ENCODE data around the gene ORC1.
A peak's percentile ranks its signal among the peaks of the same experiment; 100 is the strongest.
"Not testable (repeated sequence)": the region's sequence is repeated elsewhere in the genome, so short reads cannot be mapped to it uniquely, and the experiment has no call there.

Gene ORC1

DNA sequence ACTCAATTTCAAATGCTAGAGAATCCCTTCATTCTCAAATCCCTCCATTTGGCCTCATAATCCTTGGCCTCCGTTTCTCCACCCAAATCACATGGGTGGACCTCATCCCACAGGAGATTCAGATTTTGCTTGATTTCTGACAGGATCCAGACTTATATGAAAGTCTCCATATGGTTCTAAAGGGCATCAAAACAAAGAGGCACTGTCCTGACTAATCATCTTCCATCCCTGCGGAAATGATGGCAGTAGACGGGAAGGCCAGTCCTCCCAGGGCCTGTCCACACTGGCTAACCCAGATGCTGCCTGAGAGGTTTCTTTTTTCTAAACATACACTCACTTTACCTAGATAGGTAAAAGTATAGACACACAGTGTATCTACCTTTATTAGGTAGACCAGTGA lies 18.8 kb downstream of the ORC1 start:
- DNase-seq: no peak

DNA sequence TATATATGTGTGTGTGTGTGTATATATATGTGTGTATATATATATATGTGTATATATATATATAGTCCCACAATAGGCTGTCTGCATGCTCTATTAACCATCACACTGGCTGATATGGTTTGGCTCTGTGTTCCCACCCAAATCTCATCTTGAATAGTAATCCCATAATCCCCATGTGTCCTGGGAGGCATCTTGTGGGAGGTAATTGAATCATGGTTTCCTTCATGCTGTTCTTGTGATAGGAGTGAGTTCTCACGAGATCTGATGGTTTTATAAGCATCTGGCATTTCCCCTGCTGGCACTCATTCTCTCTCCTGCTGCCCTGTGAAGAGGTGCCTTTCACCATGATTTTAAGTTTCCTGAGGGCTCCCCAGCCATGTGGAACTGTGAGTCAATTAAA lies 34.4 kb downstream of the ORC1 start:
- DNase-seq: not testable (repeated sequence)

DNA sequence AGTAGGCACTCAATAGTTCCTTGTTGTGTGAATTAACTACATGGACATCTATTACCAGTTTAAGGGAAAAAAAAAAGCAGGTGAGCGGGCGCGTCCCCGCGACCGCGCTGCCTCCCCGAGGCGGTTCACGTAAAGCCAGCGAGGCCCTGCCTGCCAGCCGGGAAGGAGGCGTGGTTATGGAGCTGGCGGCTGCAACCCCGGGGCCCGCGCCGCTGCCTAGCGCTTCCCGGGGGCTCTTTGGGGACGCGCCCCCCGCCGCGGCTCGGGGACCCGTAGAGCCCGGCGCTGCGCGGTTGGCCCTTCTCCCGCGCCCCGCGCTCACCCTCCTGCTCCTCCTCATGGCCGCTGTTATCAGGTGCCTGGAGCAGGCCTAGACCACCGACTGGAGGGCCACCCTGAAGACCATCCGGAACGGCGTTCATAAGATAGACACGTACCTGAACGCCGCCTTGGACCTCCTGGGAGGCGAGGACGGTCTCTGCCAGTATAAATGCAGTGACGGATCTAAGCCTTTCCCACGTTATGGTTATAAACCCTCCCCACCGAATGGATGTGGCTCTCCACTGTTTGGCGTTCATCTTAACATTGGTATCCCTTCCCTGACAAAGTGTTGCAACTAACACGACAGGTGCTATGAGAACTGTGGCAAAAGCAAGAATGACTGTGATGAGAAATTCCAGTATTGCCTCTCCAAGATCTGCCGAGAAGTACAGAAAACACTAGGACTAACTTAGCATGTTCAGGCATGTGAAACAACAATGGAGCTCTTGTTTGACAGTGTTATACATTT lies 35.6 kb downstream of the ORC1 start:
- peak; percentile 37 to 65 (median 56) for DNase-seq

DNA sequence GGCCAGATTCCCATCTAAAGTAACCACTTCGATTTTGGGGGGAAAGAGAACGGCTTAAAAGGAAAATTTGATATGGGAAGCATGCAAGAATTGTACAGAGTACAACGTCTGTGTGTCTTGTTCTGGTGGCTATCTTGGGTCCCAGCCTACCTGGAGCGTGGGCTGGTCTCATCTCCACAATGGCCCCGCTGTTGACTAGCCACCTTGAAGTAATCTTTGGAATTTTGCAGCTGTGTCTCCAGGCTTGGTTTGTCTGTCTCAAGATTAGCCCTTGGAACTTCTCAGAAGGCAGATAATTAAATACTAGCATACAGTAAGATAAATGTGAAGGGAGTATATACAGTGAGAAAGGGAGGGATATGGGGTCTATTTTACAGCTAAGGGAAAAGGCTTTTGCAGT lies 37.0 kb downstream of the ORC1 start:
- no peak for DNase-seq

DNA sequence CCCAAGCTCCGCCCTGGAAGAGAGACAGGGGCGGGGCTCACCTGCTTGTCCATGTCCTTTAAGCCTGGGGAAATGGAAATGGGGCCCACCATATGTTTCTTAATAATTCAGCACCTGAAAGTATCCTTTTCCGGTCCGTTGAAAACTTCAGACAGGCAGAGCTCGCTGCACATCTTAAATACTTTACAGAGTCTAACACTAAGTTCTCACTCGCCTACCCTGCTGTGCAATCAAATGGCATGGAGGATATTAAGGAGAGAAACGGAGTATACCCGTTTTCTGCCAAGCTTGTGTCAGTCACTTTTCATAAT lies 37.8 kb downstream of the ORC1 start:
- DNase-seq: no peak

DNA sequence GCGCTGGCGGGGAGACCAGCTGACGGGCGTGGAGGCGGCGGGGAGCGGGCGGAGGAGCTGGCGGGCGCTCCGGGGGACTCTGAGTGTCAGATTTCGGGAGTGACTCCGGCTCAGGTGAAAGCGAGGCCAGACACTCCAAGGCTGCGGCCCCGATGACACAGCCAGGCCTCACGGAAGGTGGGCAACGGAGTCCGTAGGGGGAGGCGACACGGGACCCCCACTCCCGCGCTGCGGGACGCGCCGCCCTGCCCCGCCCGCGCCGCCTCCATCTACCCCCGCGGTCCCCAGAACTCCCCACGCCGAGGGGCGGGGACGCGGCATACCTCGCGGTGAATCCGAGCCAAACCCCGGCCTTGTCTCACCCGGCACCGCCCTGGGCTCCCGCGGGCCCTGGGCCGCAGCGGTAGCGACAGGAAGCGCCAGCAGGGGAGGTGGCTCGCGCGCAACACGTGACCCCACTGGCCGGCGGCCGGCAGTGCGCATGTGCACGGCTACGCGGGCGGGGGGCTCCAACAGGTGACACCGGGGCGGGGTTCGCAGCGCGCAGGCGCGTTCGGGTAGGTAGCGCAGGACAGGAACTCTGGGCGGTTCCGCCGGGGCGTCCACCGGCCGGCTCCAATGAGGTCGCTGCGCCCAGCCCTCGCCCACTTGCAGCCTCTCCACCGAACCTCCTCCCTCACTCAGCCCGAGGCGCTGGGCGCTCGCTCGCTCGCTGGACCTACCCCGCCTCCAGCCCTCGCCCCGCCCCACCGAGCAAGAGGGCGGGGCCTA lies 38.3 kb downstream of the ORC1 start, which contains the start of gene CC2D1B:
Gene CC2D1B, minus strand, starts transcription at position 460 of the 771 bp plus-strand sequence. CDS start 1,585 bp downstream, outside the sequence.
- peak; percentile 95 to 99 (median 99) for DNase-seq

DNA sequence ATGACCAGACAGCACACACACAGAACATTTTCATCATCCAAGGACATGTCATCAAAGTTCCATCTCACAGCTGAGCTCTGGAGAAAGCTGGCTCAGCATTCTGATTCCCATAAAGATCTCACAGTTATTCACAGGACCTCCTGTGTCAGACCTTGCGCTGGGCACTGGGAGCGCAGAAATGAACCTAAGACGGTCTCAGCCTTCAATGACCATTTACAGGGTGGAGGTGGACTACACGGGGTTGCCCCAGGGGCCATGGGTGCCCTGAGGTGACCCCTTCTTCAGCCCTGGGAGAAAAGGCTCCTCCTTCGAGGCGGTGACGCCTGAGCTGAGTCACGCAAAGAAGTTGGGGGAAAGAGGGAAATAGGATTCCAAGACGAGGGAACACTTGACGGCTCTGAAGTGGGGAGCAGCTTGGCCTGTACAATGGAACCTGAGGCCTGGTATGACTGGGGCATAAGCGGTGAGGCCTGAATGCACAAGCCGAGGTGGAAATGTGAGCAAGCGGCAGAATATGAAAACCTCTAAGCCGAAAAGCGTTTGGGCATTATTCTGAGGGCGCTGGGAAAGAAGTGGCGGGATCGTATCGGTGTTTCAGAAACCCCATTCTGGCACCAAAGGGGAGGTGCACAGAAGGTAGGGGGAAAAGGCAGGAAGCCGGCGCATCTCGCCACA lies 39.0 kb downstream of the ORC1 start:
- DNase-seq: no peak

DNA sequence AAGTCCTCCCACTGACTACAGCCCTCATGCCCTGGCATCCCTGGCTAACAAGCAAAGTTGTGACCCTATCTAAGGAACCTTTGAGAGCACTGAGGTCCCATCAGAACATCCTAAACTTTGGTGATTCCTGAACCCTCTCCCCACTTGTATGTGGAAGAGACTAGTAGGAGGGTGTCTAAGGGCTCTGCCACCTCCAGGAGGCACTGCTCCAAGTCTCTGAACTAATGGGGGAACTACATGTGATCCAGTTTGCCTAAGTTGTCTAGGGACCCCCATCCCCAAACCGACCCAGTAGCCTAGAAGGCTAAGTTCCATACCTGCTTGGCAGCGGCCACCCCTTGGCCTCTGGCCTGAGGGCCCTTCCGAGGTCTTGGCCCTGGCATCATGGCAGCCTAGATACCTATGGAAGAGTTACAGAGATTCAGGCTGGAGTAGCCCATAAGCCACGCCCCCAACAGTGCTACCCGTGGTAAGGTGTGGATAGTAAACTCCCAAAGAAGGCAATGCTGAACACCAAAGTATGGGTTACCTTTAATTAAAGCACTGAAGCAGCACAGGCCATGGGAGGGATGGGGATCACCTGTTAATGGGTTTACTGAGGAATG lies 39.9 kb downstream of the ORC1 start:
- peak in 1 of 6 experiments; percentile 5 for DNase-seq

DNA sequence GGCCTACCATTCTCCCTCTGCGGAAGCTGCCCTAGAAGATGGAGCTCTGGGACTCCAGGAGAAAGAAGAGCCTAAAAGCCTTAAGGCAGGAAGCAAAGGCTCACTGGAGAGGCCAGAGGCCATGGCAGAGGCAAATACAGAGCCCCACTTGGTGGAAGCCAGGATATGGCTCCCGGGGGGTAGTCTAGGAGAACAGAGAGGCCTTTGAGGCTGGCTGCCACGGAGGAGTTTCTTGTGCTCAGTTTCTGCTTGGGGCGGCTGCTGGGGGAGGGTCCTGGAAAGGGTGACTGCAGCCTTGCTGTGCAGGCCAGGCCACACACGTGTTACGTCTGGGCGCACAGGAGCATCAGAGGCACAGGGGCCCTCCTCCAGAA lies 43.6 kb downstream of the ORC1 start:
- DNase-seq: no peak

DNA sequence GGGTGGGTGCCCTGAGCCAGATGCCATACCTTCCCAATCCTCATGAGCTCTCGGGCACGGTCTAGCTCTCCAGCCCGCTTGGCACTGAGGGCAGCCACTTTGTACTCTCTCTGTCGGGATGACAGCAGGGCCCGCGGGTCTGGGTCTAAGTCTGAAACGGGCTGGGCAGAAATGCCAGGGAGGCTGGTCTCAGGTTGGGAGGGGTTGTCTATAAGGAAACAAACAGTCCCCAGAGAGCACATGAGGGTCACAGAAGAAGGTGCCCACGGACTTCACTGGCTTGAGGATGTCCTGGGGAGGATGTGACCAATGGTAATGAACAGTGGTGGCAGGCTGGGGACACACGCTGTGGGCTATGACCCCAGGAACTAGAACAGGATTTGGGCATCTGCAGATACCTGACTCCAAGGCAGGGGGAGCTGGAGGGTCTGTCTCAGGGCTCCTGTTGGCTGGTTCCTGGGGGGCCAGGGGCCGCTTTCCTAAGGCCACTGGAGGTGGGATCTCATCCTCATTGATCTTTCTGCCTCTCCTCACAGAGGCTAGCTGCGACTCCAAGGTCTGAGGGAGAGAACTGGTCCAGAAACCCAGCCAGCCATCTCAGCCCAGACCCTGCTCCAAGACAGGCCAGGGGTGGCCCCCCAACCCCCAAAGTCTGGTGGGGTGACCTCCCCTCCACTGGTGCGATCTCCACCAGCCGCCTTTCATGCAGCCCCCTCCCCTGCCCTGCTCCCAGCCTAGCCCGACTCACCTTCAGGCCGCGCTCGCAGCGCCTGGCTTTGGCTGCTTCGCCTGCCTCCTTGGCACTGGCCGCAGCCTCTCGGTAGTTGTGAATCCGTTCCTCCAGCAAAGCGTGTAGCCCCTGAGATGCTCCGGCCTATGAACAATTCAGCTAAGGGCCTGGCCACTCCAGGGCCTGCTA lies 44.3 kb downstream of the ORC1 start:
- DNase-seq: no peak

DNA sequence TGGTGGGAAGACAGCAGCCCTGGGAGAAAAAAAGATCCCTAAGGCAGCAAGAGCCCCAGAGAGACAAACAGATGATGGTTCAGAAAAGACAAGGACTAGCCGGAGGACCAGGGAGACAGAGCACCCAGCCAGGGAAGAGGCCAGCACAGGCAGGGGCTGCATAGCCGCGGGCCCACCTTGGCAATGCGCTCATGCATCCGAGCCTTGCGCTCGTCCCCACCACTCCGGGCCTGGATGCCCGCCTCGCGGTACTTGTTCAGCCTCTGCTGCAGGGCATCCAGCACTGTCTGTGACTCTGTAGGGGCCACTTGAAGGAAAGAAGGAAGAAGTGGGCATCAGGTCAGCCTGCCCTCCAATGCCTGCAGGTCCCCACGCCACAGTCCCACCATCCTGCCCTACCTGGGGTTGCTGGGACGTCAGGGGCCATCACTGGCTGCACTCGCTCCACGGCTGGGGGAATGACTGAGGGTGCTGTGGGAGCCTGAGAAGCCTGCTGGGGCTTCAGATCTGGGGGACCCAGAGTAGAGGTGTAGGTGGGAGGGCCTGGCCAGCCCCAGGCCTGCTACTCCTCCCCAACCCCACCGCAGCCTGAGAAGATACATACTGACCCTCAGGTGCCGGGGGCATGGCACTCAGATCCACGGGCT lies 45.2 kb downstream of the ORC1 start:
- DNase-seq: no peak

DNA sequence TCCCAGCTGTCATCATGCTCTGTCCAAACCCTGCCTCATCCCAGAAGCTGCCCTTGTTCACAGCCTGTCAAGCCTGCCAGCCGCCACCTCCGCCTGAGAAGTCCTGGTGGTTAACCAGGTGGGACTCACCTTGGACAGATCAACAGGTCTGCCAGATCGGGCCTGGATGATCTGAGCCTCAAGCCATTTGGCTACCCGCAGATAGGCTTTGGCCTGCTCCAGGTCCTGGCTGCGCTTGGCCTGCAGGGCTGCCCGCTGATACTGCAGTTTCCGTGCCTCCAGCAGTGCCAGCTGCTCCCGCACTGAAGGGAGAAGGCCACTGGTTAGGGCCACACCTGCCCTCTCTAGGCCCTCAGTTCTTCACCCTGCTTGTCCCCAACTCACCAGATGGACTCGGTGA lies 46.8 kb downstream of the ORC1 start:
- DNase-seq: no peak

DNA sequence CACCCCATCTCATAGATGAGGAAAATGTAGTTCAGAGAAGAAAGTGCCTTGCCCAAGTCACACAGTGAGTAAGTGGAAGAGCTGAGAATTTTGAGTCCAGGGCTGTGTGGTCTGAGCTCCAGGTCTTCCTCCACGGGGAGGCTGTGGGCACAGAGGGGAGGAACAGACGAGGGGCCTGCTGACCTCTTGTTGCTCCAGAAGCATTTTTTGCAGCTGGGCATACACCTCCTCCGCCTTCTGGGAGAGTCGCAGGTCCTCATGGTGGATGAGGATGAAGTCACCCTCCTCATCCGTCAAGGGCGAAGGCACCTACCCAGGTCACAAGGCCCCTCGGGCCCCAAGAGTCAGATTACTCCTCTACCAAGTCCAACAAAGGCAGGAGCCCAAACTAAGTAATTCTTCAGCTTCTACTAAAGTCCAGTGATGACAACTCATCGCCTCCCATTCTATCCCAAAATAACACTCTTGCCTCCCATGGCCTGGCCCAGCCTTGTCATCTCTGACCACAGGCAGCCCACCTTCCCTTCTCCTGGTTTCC lies 47.3 kb downstream of the ORC1 start:
- DNase-seq: no peak

DNA sequence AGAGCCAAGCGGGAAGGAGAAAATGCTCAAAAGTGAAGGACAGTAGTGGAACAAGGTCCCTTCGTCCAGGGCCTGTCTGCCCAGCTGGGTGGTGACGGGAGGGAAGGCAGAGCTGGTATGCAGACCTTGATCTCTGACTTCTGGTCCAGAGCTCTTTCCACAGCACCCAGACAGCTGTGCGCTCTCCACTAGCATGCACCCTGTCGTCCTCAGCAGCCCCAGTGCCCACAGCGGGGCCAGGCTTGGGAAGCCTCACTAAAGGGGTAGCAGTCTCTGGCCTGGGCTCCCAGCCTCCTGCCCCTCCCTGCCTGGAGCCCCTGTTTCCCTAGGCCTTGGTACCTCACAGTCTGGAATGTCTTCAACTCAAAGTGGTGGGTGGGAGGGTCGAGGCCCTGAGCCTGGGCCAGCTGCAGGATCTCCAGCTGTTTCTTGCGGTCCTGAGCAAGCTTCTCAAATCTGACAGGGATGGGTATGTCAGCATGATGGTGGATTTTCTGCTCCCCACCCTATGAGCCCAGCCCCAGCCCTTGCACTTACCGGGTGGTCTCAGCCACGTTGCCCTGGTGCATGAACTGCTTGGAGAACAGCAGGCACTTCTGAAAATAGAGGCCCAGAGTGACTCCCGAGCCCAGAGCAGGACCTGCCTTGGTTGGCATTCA lies 48.2 kb downstream of the ORC1 start:
- no peak for DNase-seq

DNA sequence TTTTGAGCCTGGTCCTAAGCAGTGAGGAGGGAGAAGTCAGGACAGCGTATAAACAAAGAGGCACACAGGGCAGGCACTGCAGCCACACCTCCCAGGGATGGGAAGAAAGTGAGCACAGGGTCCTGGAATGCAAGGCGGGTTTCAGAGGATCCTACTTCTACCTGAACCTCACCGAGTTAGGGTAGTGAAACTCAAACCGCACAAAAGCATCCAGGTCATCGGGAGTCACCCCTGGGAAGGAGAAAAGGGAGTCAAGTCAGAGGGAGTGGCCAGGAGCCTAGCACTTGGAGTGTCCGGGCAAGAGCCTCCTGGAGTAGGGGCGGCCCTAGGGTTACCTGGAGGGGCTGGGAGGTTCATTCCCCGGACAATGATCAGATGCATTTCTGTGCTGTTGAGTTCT lies 48.8 kb downstream of the ORC1 start:
- DNase-seq: no peak

DNA sequence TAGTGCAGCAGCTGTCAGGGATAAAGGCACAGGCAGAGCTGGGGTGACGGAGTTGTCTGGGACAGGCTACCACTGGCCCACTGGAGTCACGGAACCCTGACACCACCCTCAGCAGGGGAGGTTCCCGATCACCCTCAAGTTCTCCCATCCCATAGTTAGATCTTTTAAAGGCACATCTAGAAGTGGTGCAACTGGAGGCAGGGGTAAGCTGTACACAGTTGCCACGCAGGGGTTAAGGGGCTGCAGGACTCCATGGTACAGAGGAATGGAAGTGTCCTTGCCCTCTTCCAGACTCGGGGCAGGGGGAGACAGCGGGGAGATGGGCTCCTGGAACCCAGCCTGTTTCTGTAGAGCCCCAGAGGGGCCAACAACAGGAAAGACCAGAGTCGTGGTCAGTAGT lies 51.5 kb downstream of the ORC1 start:
- DNase-seq: no peak

DNA sequence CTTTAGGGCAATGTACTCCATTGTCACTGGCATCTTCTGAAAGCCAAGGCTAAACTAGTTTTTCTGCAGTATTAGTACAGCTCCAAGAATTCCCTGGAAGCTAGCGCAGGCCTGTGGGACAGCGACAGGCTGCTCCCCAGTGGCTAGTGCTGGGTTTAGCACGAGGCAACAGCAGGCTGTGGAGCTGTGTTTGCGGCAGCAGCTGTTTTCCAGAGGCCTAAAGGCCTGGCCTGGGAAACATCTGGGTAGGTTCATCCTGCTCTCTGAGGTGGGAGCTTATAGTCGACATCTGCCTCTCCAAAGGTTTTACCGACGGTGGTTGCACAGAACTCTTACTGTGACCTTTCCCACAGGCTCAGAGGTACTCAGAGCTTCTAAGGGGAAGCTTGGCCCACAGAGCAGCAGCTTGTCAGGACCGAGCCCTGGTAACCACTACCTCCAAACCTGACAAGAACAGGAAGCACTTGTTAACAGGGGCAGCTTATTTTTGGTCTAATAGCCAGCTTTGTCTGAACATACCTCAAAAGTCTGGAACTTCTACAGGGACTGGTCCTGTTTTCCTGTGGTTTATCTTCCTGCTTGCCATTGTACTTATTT lies 55.4 kb downstream of the ORC1 start:
- no peak for DNase-seq

DNA sequence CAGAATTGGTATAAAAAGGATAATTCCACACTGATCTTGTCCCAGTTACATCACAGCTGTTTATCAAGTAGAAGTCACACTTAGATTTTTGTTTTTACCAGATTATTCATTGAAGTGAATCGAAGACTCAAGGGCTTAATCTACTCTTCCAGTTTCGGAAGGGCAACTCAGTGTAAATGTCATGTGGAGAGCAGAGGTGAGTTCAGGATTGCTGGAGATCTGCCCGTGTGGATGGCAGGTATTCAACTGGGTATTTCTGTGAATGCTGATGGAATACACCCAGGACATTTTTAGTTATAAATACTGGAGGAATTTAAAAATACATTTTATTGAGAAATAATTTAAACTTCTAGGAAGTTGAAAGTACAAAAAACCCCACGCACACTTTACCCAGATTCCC lies 57.6 kb downstream of the ORC1 start:
- DNase-seq: no peak

DNA sequence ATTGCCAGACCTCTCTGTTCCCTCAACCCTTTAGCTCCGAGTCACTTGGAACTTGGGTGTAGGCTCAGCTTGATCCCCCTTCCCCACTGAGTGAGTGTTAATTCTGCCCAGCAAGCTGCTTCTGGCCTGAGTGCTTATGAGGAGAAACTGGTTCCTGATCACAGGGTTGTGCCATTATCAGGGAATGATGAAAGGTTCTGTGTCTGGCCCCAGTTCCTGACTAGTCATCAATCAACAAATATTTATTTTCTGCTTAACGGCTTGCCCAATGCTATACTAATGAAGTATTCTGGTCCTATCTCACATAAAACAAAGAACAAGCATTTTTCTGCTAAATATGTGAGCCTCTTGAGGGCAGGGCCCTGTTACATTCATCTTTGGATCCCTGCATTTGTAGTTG lies 59.0 kb downstream of the ORC1 start:
- no peak for DNase-seq

DNA sequence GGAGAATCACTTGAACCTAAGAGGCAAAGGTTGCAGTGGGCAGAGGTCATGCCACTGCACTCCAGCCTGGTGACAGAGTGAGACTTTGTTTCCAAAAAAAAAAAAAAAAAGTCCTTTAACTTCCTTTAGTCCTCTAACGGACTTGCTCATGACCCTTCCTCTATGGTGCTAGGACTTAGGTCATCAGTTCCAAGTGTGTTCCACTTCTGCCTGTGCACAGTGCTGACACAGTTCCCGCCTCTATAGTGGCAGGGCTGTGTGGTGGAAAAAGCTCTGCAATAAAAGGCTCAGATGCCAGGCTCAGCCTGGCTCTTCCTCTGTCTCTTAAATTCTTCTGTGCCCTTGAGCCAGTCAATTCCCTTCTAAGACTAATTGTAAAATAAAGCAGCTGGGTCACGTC lies 60.2 kb downstream of the ORC1 start:
- DNase-seq: no peak
